Forelimb muscle (tissue), 1 donor: Measurements from ENCODE around the gene DPYD. TPM values are rescaled to one million over a fixed set of nuclear protein-coding genes. Genes with fewer than 3 reads are reported as not detected.

Experiments
- DNase-seq: peaks from one replicate; pipeline ENCODE4 v3.0.0-alpha.2; 2013; ENCODE audit warnings: low read depth
- polyA plus RNA-seq: library from polyadenylated mRNA; unstranded; fragments of 120-200 nt; gene quantifications from one replicate; pipeline ENCODE4 v1.2.1, GENCODE V29; 2013; ENCODE audit not compliant: insufficient read length

DPYD gene
- polyA plus RNA-seq, 1 donor, result 8.1 TPM

DNA sequence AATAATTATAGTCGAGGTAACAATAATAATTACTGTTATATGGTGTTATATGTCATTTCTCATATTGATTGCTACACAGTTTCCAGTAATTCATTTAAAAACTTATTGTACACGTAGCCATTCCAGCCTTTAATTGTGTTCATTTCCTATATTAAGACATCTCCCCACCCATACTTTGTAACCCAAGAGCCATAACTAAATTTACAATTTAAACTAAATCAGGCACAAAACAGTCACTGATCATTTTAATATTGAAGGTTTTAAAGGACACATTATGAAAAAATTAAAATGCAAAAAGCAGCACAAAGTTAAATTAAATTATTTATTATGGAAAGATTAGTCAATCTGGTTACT lies 487.0 kb downstream of the DPYD start:
- DNase-seq, result no peak

DNA sequence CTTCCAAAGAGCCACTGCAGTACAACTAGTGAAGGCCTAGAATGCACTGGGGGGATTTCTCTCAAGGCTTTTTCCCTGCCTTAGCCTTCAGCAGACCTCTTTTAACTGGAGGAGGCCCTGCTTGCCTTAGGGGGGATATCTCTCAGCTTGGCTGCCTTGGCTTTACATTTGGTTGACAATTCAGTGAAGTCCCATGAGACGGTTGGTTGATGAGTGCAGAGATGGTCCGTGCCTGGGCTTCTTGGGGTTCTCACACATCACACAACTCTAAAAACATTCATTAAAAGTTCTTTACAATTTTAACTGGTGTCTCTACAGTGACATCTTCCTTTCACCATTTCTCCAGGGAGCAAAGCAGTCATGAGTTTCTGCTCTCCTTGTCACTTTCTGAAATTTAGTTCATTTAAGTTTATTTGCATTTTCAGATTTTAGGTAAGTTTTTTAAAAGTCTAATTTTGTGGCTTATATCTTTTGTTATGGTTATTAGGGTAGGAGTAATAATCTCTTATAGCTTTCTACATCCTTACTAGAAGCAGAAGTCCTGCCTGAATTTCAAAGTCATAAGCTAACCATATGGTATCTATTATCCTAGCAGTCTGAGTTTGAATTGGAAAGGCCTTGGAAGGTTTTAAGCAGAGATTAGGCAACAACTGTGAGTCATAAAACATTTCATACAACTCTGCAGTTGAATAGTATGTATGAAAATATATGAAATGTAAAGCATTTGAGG lies 487.6 kb downstream of the DPYD start:
- DNase-seq, result peak; percentile 60

DNA sequence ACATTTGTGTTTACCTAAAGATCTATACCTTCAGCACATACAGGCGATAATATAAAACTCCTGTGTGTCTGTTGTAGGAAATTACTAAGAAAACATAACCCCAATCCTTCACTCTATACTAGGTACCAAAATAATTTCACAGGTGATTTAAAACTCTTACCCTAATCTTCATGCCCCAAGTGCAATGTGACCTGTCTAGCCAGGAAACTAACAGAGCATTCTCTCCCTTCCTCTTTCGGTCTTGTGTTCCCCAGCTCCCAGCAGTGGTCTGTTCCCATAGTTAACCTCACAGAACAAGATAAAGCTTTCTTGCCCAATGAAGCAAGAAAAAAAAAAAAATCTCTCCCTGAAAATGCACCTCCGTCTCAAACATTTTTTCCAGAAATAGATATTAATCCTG lies 493.5 kb downstream of the DPYD start:
- DNase-seq, result no peak

DNA sequence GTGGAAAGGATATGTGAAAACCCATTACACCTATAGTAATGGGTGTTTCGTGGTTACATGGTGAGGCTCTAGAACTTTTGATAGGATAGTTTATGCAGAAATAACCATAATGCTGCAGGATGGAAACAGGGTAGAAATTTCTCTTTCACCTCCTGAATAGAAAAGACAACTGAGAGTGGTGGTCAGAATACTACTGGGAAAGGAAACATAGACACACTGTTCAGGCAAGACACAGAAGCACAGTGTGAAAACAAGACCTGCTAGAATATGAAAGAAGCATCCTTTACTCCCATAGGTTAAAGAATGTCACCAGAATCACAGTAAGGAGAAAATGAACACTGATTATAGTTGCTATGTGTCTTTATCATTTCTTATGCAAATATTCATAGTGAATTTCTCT lies 496.6 kb downstream of the DPYD start:
- no peak for DNase-seq

DNA sequence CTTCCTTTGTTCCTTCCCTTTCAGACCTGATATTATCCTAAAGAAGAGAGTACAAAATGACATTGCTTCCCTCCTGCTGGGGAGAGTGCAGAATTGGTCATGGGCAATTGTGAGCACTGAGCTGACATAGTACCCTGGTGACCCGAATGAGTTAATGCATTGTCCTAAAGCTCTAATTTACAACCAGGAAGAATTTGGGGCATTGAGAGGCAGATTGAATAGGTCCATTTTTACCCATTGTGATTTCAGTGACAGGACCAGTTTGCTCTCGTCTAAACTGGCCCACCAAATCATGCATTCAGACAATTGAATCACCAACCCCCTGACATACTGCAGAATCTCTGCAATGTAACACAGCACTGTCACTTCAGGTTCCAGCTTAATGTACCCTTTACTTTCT lies 497.4 kb downstream of the DPYD start:
- DNase-seq, result no peak

DNA sequence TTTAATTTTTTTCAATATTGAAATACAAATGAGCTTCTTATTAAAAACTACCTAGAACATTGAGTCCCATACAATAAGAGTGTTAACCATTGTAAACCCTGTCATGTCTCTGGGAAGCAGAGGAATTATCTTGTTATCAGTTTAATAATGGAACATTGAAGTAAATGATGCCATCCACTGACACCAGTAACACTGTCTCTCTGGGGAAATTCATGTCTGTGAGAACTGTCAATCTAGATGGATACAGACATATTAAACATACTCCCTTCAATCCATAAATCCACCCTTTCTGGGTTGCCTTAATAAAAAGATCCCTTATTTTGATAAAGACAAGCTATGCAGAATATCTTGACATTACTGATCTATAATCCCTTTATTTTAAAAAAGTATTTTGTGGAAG lies 503.2 kb downstream of the DPYD start:
- DNase-seq, result no peak

DNA sequence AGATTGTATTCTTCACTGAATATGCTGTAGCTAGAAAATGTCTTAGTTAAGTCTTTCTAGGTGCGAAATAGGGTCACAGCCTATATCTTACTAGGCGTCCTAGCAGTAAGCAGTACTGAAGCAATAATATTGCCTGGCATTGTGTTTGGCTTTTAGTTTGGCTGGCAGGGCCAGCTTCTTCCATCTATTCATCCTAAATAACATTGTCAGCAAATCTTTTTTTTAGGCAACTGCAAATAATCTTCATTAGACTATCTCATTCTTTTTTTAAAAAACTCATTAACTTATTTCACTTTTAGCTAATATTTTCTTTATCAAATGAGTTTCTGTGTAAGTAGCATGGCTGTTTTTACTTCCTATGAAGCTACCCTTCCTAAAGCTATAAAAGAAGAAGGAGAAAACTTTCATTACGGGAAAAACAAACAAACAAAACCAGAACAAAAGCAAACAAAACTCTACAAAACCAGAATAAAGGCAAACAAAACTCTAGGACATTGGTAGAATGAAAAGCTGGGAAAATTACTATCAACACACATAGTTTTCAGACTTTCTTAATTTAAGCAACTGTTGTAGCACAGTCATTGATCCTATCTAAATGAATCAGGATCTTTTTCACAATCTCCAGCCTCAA lies 506.0 kb downstream of the DPYD start:
- DNase-seq, result no peak

DNA sequence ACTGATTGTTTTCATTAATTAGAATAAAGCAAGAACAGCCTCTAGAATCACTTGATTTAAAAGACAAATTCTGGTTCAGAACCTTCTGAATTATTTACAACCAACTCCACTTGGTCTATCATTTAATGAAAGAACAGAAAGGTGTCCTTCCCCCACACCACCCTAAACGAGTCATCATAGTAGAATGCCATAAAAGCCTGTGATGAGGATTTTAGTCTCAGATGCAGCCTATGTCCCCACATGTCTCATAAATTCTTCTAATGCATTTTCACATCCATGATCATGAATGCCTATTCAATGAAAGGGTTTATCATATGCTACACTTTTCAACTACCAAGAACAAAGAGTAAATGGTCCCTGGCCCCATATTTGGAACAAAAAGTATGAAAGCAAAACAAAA lies 508.1 kb downstream of the DPYD start:
- no peak for DNase-seq

DNA sequence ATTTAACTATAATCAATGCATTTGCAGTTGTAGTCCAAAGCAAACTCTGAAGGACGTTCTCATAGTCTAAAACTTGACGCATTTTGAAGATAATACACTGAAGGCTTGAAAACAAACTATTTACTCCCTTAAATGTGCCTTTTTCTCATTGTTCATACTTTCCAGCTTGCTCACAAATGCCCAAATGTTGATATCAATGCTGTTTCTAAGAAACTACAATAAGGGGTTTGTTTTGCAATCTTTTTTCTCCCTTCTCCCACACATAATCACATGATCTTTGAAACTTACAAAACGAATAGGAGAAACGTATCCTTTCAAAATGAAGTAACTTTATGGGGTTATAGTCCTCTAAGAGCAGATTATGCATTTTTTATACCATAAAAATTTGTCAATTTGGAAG lies 508.7 kb downstream of the DPYD start:
- no peak for DNase-seq

DNA sequence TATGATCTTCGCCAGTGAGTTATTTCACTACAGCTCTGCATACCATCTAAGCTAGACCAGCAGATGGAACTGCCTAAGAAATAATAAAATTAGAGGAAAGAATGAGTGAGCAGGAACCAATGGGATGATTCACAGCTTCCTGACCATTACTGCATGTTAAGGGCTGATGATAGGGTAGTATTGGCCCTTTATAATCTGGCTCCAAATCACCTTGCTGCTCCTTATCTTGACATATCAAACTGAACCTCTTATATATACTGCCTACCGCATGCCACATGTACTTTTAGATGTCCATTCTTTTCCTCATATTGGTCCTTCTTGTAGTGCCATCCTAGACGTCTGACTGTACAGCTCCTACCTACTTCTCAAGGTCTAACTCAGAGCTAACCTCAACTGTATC lies 524.4 kb downstream of the DPYD start:
- DNase-seq, result no peak

DNA sequence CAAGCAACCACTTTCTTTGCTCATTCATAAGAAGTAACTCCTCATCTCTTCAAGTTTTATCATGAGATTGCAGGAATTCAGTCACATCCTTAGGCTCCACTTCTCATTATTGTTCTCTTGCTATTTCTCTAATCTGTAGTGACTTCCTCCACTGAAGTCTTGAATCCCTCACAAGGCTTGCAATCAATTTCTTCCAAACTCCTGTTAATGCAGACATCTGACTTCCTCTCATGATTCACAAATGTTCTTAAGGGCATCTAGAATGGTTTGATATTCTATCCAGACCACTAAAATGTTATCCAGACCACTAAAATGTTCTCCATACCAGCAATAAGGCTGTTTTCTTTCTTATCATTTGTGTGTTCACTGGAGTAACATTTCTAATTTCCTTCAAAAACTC lies 528.1 kb downstream of the DPYD start:
- DNase-seq, result no peak

DNA sequence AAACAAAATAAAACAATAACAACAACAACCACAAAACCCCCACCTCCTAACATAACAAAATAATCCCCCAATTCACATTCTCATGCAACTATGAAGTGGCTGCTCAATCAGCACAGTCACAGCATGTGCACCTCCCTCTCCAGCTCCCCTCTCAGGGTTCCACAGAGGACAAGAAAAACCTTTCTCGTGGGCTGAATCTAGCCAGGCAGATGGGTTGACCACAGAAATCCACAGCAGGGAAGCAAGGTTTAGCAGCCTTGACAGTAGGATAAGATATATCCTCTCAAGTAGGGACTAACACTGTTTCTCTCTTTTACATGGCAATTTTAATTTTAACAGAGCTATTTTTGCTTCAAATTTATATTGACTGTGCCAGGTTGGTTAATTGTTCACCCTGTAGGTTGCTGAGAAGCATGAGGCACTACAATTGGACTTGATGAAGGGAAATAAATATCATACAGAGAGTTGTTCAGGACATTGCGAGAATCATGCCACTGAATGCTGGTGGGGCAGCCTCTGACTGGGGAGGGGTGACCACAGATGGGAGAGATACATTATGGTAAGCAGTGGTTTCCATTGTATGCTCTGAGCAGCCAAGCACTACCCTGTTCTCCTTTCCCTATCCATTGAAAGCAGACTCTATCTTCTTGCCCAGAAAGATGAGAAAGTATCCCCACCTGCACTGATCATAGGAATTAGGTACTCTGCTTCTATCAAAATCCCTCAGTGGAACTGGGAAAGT lies 535.1 kb downstream of the DPYD start:
- no peak for DNase-seq

DNA sequence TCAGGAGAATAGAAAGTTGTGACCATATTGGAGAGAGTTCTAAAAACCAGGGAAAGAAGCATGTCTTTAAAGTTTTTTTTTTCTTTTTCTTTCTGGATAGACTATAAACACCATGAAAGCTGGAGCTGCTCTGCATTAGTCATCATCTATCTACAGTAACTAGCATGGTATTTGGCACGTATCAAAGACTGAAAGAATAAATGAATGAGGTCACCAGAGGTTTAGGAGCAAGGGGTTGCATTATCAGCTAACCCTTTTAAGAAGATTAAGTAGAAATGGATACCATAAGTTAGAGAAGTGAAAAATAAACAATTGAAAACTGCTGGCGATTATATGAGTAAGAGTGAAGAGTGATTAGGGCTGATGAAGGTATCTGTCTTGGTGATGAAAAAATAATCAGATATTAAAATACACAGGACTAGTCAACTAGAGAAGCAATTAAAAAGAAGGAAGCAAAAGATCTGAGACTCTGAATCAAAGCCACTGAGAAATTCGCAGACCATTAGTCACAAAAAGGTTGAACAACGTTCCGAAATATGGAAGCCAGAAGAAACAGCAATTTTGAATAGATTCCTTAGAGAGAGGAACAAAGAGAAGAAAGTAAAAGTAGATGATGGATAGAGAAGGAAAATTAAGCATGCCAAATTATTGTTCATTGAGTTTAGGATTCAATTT lies 536.4 kb downstream of the DPYD start:
- DNase-seq, result no peak

DNA sequence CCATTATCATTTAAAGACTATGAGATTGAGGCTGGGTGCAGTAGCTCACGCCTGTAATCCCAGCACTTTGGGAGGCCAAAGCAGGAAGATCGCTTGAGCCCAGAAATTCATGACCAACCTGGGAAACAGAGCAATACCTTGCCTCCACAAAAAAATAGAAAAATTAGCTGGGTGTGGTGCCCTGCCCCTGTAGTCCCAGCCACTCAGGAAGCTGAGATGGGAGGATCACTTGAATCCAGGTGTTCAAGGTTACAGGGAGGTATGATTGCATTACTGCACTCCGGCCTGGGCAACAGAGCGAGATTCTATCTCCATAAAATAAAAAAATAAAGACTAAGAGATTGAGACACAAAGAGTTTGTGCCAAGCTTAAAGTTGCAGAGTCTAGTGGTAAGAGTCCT lies 537.0 kb downstream of the DPYD start:
- DNase-seq, result no peak

DNA sequence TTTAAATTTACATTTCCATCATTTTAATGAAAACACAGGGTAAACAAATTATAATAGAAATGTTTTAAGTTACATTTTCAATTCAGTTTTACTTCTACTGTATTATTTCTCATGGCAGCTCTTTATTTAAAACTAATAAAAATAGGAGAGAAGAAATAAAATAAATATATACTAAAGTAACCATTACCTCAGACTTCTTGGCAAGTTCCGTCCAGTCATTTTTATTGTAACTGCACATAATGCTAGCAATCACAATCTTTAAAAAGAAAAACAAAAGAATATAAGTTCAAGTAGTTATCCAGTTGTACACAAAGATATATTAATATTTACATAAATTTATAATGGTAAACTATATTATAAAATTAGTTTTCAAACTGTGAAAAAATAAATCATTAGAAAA lies 538.6 kb downstream of the DPYD start:
- DNase-seq, result peak; percentile 17

DNA sequence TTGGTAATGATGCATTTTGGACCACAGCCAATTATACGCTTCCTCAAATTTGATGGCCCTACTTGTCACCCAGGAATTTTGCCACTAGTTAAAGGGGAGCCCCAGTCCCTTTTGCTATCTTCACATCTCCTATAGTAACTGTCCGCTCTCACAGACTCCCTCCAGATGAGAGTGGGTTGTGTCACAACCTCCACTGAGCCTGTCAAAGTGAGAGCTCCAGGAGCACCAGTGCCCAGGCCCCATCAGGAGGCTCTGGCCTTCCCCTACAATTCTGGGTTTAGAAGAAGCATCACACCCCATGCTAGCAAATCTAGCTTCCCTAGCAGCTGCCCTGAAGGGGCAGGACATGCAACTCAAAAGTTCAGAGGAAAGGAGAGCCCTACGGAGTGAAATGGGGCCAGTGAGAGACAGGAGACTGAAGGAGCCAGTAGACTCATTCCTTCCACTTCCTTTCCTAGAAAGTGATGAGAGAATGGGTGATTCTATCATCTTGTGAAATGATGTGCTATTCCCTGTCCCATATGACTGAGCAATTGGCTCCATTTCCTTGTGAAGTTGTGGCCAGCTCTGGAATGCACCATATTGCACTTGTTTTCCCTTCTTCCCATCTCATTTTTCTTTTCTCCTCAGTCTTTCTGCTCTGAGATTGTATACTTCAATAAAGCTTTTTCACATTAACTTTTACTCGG lies 541.3 kb downstream of the DPYD start:
- DNase-seq, result peak; percentile 9

DNA sequence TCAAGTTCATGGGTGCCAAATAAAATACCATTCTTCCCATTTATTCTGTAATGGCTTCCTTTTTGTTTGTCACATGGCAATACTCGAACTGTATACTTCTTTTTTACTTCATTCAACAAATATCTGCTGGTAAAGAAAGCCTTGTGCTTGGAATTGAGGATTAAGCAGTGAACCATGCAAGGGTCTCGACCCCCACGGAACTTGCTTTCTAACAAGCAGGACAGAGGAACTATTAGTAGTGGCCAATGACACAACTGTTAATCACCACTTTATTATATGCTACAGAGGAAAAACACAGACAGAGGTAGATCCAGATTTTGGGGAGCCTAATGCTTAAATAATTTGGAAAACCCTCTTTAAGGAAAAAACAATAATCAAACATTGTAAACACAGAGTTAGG lies 542.2 kb downstream of the DPYD start:
- DNase-seq, result no peak

DNA sequence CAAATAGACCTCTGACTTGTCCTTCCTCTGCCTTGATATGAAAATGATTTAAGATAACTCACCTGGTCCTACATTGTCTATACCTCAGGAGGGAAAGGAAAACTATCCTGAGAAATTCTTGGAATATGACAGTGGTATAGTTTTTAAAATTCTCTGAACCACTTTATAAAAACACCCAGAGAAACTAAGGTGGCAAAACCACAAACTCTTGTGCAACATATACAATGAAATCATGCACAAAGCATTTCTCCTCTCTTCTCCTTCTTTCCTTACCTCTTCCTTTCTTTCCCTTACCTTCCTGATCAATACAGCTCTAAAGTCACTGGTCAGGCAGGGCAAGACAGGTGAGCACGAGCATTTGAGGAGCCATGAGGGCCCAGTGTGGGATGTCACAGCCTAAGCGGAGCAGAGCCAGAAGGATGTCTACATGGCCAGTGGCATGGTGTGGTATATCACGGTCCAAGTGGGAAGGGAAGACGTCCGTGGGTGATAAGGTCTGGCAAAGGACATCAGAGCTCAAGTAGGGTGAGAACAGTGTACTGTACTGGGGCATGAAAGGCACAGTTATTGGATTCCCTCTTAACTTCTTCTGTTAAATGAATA lies 543.3 kb downstream of the DPYD start:
- no peak for DNase-seq

DNA sequence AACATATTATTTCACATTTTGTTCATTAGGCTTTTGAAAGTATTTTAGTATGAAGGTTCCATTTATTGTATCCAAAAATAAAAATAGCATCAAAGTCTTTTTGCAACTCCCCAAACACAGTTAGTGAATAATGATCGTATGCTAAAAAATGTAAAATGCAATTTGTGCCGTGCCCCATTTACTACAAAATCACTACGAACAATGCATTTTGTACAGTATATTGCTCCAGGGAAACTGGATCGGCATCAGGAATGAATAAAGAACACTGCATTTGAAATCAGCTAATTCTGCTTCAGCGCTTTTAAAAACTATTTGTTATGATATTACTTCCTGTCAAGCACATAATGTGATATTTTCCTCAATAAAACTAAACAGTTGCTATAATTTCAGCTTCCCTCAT lies 547.8 kb downstream of the DPYD start:
- no peak for DNase-seq

DNA sequence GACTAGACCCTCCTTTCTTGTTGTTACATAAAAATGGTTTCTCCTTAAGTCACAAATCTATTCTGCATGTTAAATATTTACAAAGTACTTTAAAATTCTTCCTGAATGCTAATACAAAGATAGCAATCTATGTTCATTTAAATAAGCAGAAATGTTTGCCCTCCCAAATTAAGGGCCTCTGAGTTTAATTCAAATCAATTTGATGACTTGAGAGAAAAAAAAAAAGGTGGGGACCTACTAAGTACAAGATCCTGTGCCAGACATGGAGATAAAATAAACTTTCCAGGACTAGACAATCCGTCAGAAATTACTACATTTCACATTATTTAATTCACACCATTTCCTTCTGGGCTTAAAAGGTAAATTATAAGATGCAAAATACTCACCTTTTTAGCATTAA lies 548.3 kb downstream of the DPYD start:
- DNase-seq, result no peak

DNA sequence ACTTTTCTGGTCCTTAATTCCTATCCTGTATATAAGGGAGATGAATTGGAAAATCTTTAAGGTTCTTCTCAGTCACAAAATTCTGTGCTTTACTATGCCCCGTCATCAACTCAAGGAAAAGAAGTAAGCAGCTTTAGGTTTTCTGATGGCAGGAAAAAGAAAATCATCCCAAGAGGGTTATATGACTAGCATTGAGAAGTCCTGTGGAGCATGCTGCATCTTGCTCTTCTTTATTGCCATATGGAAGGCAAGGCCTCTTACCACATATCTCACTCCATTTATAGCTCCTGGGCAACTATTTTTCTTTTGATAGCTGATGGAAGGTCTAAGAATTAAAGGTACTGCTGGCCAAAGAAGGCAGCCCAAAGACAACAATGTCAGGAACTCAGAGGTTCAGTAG lies 552.5 kb downstream of the DPYD start:
- no peak for DNase-seq

DNA sequence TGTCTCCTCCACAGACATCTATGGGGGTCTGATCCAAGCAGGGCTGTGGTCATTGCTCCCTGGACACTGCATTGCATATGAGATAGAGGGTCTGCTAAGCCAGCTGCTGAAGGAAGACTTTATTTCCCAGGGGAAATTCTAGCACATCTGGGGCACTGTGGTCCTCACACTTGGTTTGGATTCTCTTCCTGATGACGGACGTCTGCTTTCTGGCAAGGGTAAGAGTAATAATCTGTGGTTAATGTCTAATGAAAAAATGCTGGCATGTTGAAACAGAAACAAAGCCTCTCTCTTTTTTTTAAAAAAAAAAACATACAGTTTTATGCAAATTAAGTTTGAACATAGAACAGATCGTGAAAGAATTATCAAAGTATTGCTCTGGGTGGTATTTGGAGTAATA lies 553.9 kb downstream of the DPYD start:
- no peak for DNase-seq
